GM21576 (cell line): ENCODE measurements around the gene CTNND1.
A peak's percentile ranks its signal among the peaks of the same experiment; 100 is the strongest.
"Not testable (repeated sequence)": the region's sequence is repeated elsewhere in the genome, so short reads cannot be mapped to it uniquely, and the experiment has no call there.

ENCODE experiments used
- ATAC-seq: cut with Tn5 transposase; IDR thresholded peaks from one replicate; pipeline ENCODE4 v1.9.1; 2021; ENCODE audit warnings: mild to moderate bottlenecking, moderate library complexity; ENCODE audit not compliant: unreplicated experiment

Gene CTNND1

GRCh38 chr11:57761301-57762234 is at the start of gene CTNND1:
CTNND1 (plus strand) TSS chr11:57761802; CDS start chr11:57791479, 29,677 bp downstream.
- peak; percentile 93 for ATAC-seq

GRCh38 chr11:57712256-57713150 is 49.1 kb upstream of the CTNND1 start, which contains the start of gene TMX2:
TMX2 (plus strand) TSS chr11:57712593; CDS start chr11:57712619, 26 bp downstream.
- peak; percentile 92 for ATAC-seq

- no peak for ATAC-seq
These were observed 47.8 kb upstream of the CTNND1 start for GRCh38 chr11:57713835-57714234.

- ATAC-seq: not testable (repeated sequence)
These were observed 44.9 kb upstream of the CTNND1 start for GRCh38 chr11:57716726-57717125.

- ATAC-seq: no peak
These were observed 34.4 kb upstream of the CTNND1 start for GRCh38 chr11:57727185-57727584.

GRCh38 chr11:57728829-57729228 is 32.8 kb upstream of the CTNND1 start:
- ATAC-seq: no peak

GRCh38 chr11:57729479-57729878 is 32.1 kb upstream of the CTNND1 start:
- no peak for ATAC-seq

- ATAC-seq: no peak
These were observed 28.9 kb upstream of the CTNND1 start for GRCh38 chr11:57732661-57733060.

GRCh38 chr11:57735619-57736298 is 25.8 kb upstream of the CTNND1 start:
- ATAC-seq: no peak

- peak; percentile 85 for ATAC-seq
These were observed 20.2 kb upstream of the CTNND1 start, which contains the start of gene SELENOH for GRCh38 chr11:57741132-57742086. SELENOH (plus strand) TSS chr11:57741491; CDS start chr11:57741596, 105 bp downstream.

GRCh38 chr11:57742087-57742452 is 19.5 kb upstream of the CTNND1 start:
- ATAC-seq: peak; percentile 0

- ATAC-seq: no peak
These were observed 17.2 kb upstream of the CTNND1 start for GRCh38 chr11:57744357-57744756.

GRCh38 chr11:57745206-57745605 is 16.4 kb upstream of the CTNND1 start:
- no peak for ATAC-seq

GRCh38 chr11:57746920-57747319 is 14.7 kb upstream of the CTNND1 start:
- ATAC-seq: no peak

GRCh38 chr11:57751176-57751575 is 10.4 kb upstream of the CTNND1 start:
- ATAC-seq: no peak

- no peak for ATAC-seq
These were observed 9.8 kb upstream of the CTNND1 start, which contains the start of gene BTBD18 for GRCh38 chr11:57751676-57752253. BTBD18 (minus strand) TSS chr11:57751819; CDS start chr11:57751188, 631 bp downstream.

- ATAC-seq: no peak
These were observed 8.6 kb upstream of the CTNND1 start for GRCh38 chr11:57752954-57753353.

- no peak for ATAC-seq
These were observed 3.4 kb upstream of the CTNND1 start for GRCh38 chr11:57758174-57758573.

- no peak for ATAC-seq
These were observed 746 bp downstream of the CTNND1 start for GRCh38 chr11:57762235-57762861.
